SW480 (cell line): ENCODE data around the gene SH3BGR.
A peak's percentile ranks its signal among the peaks of the same experiment; 100 is the strongest.

Experiments used
- DNase-seq: peaks from one replicate; pipeline ENCODE4 v3.0.0-alpha.2; 2016; ENCODE audit warnings: low spot score

Gene SH3BGR

GRCh38 chr21:39456665-39457064 is 4.9 kb downstream of the SH3BGR start:
- peak; percentile 17 for DNase-seq

- no peak for DNase-seq
Observed at GRCh38 chr21:39461419-39461818, 9.6 kb downstream of the SH3BGR start.

GRCh38 chr21:39463308-39463707 is 11.5 kb downstream of the SH3BGR start:
- DNase-seq: no peak

- no peak for DNase-seq
Observed at GRCh38 chr21:39466584-39466983, 14.8 kb downstream of the SH3BGR start.

GRCh38 chr21:39467746-39468145 is 16.0 kb downstream of the SH3BGR start:
- DNase-seq: no peak

- no peak for DNase-seq
Observed at GRCh38 chr21:39468559-39468958, 16.8 kb downstream of the SH3BGR start.

GRCh38 chr21:39471598-39471997 is 19.8 kb downstream of the SH3BGR start:
- DNase-seq: no peak

- DNase-seq: no peak
Observed at GRCh38 chr21:39472786-39473185, 21.0 kb downstream of the SH3BGR start.

GRCh38 chr21:39474611-39475010 is 22.8 kb downstream of the SH3BGR start:
- DNase-seq: no peak

- no peak for DNase-seq
Observed at GRCh38 chr21:39479164-39479813, 27.5 kb downstream of the SH3BGR start.

GRCh38 chr21:39479814-39480182 is 28.0 kb downstream of the SH3BGR start:
- DNase-seq: no peak

- no peak for DNase-seq
Observed at GRCh38 chr21:39480271-39480670, 28.5 kb downstream of the SH3BGR start.

GRCh38 chr21:39481886-39482285 is 30.1 kb downstream of the SH3BGR start:
- DNase-seq: no peak

GRCh38 chr21:39483917-39484316 is 32.1 kb downstream of the SH3BGR start:
- no peak for DNase-seq

GRCh38 chr21:39484711-39485276 is 33.0 kb downstream of the SH3BGR start:
- no peak for DNase-seq

- DNase-seq: no peak
Observed at GRCh38 chr21:39489380-39489924, 37.7 kb downstream of the SH3BGR start.

GRCh38 chr21:39499156-39499555 is 47.4 kb downstream of the SH3BGR start:
- no peak for DNase-seq

GRCh38 chr21:39502631-39503030 is 50.9 kb downstream of the SH3BGR start:
- DNase-seq: no peak

- DNase-seq: no peak
Observed at GRCh38 chr21:39503123-39503762, 51.5 kb downstream of the SH3BGR start.

- no peak for DNase-seq
Observed at GRCh38 chr21:39504230-39504629, 52.5 kb downstream of the SH3BGR start.

GRCh38 chr21:39510240-39510639 is 58.5 kb downstream of the SH3BGR start:
- no peak for DNase-seq

GRCh38 chr21:39511102-39511501 is 59.3 kb downstream of the SH3BGR start:
- DNase-seq: no peak

GRCh38 chr21:39513735-39514134 is 62.0 kb downstream of the SH3BGR start:
- no peak for DNase-seq
